ENCODE data around the gene AUH.

AUH gene

DNA sequence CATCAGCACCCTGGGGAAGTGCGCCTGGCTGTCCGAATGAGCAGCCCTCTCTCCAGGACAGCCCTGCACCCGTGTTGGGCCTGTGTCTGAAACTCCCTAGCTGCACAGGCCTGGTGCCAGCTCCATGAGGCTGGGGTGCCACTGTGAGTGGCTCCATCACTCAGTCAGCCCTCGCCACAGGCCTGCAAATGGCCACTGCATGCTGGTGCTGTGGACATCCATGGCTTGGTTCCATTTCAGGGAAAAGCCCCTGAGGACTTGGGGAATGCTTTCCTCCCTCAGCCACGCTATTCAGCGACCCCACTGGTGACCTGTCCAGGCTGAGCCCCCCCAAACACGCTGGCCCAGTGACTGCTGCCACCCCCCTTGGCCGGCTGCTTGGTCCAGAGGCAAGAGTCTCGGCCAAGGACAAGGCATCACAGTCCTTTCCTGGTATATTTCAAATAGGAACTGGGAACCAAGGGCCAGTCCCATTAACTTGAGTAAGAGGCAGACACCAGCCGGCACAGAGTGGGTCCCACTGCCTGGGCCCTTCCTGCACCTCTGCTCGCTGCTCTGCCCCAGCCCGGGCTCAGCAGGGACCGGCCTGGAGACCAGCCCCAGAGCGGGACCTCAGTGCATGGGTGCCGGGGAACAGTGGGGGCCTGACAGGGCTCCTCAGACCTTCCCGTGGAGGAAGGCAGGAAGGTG, 181.3 kb downstream of the AUH start:
- no peaks in the 10 kb centered on the region for H3K4me1 ChIP-seq (ENCODE audit: insufficient read depth, low read length)
- H3K4me3 ChIP-seq (ENCODE audit: low read length) = no peak overlapping the region
- no peaks in the 10 kb centered on the region for H3K9me3 ChIP-seq (ENCODE audit: insufficient read depth, low read depth, low read length)
- no peak overlapping the region for H3K9ac ChIP-seq (ENCODE audit: low read depth, low read length)
- no peaks in the 10 kb centered on the region for H3K27me3 ChIP-seq (ENCODE audit: insufficient read depth, low read length)
- no peak overlapping the region for H3K27ac ChIP-seq (ENCODE audit: low read length)
- no peaks in the 10 kb centered on the region for H3K36me3 ChIP-seq (ENCODE audit: insufficient read depth, low read depth, low read length)

DNA sequence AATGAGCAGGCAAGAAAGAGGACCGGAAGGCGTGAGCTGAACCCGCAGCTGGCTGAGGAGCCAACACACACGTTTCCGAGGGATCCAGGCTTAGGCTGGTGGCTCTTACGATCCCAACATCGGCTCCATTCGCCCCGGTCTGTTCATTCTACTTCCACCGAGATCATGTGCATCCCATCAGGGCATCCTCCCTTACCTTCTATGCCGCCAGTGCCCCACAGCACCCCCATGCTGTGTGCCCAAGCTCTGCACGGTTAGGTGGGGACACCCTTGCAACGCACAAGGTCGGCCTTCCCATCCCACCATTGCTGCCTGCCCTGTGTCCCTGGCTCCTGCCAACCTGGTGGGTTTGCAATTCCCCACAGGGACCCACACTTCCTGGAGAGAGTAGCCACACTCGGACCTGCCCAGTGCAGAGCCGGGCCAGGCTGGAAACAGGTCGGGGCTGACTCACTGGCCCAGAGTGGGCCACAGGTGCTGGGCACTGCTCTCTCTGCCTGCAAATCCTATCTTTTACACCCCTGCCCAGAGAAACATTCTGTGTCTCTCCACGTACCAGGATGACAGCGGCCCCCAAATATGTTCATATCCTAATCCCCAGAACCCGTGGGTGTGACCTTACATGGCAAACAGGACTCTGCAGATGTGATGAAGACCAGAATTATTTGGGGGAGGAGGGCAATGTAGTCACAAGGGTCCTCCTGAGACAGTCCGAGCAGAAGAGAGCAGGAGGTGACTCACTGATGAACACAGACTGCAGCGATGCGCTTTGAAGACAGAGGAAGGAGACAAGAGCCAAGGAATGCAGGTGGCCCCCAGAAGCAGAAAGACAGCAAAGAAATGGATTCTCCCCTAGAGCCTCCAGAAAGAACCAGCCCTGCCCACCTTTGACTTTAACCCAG, 182.2 kb downstream of the AUH start:
- H3K27ac ChIP-seq (ENCODE audit: low read length) = no peak overlapping the region
- no peaks in the 10 kb centered on the region for H3K27me3 ChIP-seq (ENCODE audit: insufficient read depth, low read length)
- no peaks in the 10 kb centered on the region for H3K9me3 ChIP-seq (ENCODE audit: insufficient read depth, low read depth, low read length)
- no peaks in the 10 kb centered on the region for H3K4me1 ChIP-seq (ENCODE audit: insufficient read depth, low read length)
- no peak overlapping the region for H3K9ac ChIP-seq (ENCODE audit: low read depth, low read length)
- H3K4me3 ChIP-seq (ENCODE audit: low read length) = no peak overlapping the region
- H3K36me3 ChIP-seq (ENCODE audit: insufficient read depth, low read depth, low read length) = no peaks in the 10 kb centered on the region

DNA sequence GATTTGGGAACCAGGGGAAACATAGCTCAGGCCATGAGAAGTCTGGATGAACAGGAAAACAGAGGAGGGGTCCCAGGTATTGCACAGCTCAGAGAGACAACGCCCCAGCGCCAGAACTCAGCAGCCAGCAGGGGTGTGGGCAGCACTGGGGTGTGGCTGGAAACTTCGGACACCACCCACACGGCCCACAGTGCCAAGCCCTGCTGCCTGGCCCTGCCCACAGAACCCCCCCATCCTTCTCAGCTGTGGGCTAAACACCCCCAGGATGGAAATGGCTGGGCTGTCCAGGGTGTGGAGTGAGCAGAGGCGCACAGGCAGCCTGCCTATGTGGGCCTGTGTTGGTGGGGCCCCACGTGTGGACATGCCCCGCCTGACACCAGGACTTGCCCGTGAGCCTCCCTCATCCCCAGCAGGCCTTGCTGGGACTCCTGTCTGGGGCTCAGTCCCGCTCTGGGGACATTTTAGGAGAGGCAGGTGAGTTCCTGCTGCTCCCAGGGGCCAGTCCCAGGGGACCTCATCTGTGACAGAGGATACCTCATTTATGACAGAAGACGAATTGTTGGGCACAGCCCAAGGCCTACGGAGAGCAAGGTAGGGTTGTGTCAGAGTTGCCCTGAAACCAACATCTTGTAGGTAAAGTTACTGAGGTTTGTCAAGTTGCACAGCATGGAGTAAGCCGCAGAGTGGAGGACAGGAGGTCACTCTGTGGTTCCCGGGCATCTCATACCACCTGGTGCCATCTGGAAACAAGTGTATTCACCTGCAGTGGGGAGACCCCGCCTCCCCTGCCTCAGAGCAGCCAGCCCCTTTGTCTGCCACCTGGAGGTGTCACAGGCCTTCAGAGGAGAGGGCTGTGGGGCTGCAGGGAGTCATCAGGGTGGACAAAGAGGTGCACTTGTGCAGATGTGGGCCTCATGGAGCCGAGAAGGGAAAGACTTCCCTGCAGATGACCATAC, 183.2 kb downstream of the AUH start:
- no peaks in the 10 kb centered on the region for H3K9me3 ChIP-seq (ENCODE audit: insufficient read depth, low read depth, low read length)
- no peak overlapping the region for H3K4me3 ChIP-seq (ENCODE audit: low read length)
- no peak overlapping the region for H3K9ac ChIP-seq (ENCODE audit: low read depth, low read length)
- H3K27me3 ChIP-seq (ENCODE audit: insufficient read depth, low read length) = no peaks in the 10 kb centered on the region
- no peaks in the 10 kb centered on the region for H3K36me3 ChIP-seq (ENCODE audit: insufficient read depth, low read depth, low read length)
- no peak overlapping the region for H3K27ac ChIP-seq (ENCODE audit: low read length)
- H3K4me1 ChIP-seq (ENCODE audit: insufficient read depth, low read length) = no peaks in the 10 kb centered on the region

DNA sequence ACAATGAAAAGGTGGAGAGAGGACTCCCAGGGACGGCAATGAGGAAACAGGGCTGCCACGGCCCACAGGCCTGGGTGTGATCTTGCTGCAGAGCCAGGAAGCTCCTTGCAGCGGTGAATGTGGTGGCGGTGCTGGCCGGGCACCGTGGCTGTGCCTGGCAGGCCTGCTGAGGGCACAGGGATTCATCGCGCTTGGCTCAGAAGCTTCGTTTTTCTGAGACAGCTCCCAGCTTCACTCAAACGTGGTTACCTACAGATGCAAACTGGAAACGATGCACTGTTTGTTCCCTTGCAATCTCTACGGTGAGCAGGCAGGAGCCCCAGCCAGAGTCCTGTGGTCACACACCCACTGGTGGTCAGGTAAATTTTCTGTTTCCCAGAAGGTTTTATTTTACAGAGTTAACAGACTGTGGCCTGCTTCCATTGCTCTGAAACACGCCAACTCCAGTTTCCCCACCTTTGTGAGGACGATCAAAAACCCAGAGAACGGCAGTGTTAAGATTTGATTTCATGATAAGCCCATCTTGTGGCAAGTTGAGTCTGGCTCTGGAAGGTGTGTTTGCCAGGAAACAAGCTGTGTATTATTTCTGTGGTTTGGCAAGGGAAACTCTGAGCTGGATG, 183.9 kb downstream of the AUH start:
- no peak overlapping the region for H3K9ac ChIP-seq (ENCODE audit: low read depth, low read length)
- no peaks in the 10 kb centered on the region for H3K27me3 ChIP-seq (ENCODE audit: insufficient read depth, low read length)
- no peak overlapping the region for H3K4me3 ChIP-seq (ENCODE audit: low read length)
- H3K9me3 ChIP-seq (ENCODE audit: insufficient read depth, low read depth, low read length) = no peaks in the 10 kb centered on the region
- H3K4me1 ChIP-seq (ENCODE audit: insufficient read depth, low read length) = no peaks in the 10 kb centered on the region
- H3K27ac ChIP-seq (ENCODE audit: low read length) = no peak overlapping the region
- no peaks in the 10 kb centered on the region for H3K36me3 ChIP-seq (ENCODE audit: insufficient read depth, low read depth, low read length)

DNA sequence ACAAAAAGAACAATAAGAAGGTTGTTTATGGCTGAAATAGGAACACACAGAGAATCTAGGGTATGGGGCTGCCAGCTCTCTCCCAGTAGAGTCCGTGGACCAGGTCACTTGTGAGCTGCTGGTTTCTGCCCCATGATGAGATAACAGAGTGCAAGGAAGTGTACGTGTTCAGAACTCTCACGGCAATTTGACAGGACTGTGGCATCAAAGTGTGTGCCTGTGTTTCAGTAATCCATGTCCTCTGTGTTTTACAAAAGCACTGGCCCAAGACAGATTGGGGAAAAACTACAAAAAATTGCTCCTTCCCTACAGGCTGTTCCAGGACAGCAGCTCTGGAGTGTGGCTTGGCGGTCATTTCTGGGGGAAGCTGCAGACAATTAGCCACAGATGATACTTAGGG, 184.6 kb downstream of the AUH start:
- H3K36me3 ChIP-seq (ENCODE audit: insufficient read depth, low read depth, low read length) = no peaks in the 10 kb centered on the region
- no peak overlapping the region for H3K4me3 ChIP-seq (ENCODE audit: low read length)
- no peaks in the 10 kb centered on the region for H3K9me3 ChIP-seq (ENCODE audit: insufficient read depth, low read depth, low read length)
- H3K27me3 ChIP-seq (ENCODE audit: insufficient read depth, low read length) = no peaks in the 10 kb centered on the region
- H3K9ac ChIP-seq (ENCODE audit: low read depth, low read length) = no peak overlapping the region
- H3K27ac ChIP-seq (ENCODE audit: low read length) = no peak overlapping the region
- no peaks in the 10 kb centered on the region for H3K4me1 ChIP-seq (ENCODE audit: insufficient read depth, low read length)

DNA sequence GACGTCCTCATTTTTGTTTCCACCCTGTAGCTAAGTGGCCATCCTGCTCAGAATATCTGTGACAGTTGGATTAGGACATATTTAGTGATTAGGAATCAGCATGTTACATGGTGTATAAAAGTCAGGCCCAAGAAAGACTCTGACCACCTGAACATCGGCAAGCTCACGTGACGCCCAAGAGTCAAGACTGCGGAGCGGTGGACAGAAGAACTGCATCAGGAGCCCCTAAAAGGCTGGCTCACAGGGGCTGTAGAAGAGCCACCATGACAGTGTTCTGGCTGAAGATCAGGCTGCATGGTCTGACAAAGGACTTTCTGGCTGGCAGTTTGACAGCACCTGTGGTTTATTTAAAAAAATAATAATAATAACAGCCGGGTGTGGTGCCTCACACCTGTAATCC, 185.3 kb downstream of the AUH start:
- no peaks in the 10 kb centered on the region for H3K27me3 ChIP-seq (ENCODE audit: insufficient read depth, low read length)
- H3K27ac ChIP-seq (ENCODE audit: low read length) = no peak overlapping the region
- no peaks in the 10 kb centered on the region for H3K36me3 ChIP-seq (ENCODE audit: insufficient read depth, low read depth, low read length)
- no peaks in the 10 kb centered on the region for H3K4me1 ChIP-seq (ENCODE audit: insufficient read depth, low read length)
- no peak overlapping the region for H3K4me3 ChIP-seq (ENCODE audit: low read length)
- H3K9ac ChIP-seq (ENCODE audit: low read depth, low read length) = no peak overlapping the region
- H3K9me3 ChIP-seq (ENCODE audit: insufficient read depth, low read depth, low read length) = no peaks in the 10 kb centered on the region

DNA sequence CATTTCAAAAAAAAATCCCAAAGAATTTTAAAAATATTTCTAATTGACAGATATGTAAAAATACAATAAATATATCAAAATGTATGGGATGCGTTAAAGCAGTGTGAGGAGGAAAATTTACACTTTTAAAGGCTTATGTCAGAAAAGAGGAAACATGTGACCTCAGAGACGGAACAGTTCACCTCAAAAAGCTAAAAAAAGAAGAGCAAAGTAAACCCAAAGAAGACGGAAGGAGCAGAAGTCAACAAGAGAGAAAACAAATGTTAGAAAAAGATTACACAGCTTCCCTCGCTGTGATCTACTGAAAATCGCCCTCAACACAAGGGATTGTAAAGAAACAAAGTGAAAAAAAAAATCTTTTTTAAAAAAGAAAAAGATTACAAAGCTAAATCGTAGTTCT, 186.9 kb downstream of the AUH start:
- H3K4me3 ChIP-seq (ENCODE audit: low read length) = no peak overlapping the region
- H3K4me1 ChIP-seq (ENCODE audit: insufficient read depth, low read length) = no peaks in the 10 kb centered on the region
- no peak overlapping the region for H3K27ac ChIP-seq (ENCODE audit: low read length)
- H3K9me3 ChIP-seq (ENCODE audit: insufficient read depth, low read depth, low read length) = peaks cover 7% of the 10 kb centered on the region; the same call in 1 of the 2 replicates
- no peak overlapping the region for H3K9ac ChIP-seq (ENCODE audit: low read depth, low read length)
- H3K36me3 ChIP-seq (ENCODE audit: insufficient read depth, low read depth, low read length) = no peaks in the 10 kb centered on the region
- no peaks in the 10 kb centered on the region for H3K27me3 ChIP-seq (ENCODE audit: insufficient read depth, low read length)

DNA sequence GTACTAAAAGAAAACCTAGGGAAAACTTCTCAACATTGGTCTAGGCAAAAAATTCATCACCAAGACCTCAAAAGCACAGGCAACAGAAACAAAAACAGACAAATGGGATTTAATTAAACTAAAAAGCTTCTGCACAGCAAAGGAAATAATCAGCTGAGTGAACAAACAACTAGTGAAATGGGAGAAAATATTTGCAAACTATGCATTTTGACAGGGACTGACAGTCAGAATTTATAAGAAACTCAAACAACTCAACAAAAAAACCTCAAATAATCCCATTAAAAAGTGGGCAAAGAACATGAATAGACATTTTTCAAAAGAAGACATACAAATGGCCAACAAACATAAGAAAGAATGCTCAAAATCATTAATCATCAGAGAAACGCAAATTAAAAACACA, 189.4 kb downstream of the AUH start:
- H3K9ac ChIP-seq (ENCODE audit: low read depth, low read length) = no peak overlapping the region
- H3K36me3 ChIP-seq (ENCODE audit: insufficient read depth, low read depth, low read length) = no peaks in the 10 kb centered on the region
- no peaks in the 10 kb centered on the region for H3K27me3 ChIP-seq (ENCODE audit: insufficient read depth, low read length)
- H3K4me3 ChIP-seq (ENCODE audit: low read length) = no peak overlapping the region
- peaks cover 7% of the 10 kb centered on the region; the same call in 1 of the 2 replicates for H3K9me3 ChIP-seq (ENCODE audit: insufficient read depth, low read depth, low read length)
- no peak overlapping the region for H3K27ac ChIP-seq (ENCODE audit: low read length)
- no peaks in the 10 kb centered on the region for H3K4me1 ChIP-seq (ENCODE audit: insufficient read depth, low read length)

DNA sequence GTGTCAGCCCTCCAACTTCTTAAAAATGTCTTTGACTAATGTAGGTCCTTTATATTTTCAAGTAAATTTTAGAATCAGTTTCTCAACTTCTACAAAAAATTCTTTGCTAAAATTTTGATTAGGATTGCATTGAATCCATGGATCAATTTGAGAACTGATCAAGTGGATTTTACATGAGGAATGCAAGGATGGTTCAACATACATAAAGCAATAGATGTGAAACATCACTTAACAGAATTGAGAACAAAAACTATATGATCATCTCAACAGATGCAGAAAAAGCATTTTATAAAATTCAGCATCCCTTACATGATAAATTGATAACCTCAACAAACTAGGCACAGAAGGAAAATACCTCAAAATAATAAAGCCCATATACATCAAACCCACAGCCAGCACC, 190.8 kb downstream of the AUH start:
- Histone ChIP-seq H3K4me1 (ENCODE audit: insufficient read depth, low read length) (0 out of 2 replicates have a peak, but pooled peaks cover 2% of the 10 kb centered on the region), H3K9ac (ENCODE audit: low read depth, low read length) (no peak overlapping the region), H3K27ac (ENCODE audit: low read length) (no peak overlapping the region), H3K36me3 (ENCODE audit: insufficient read depth, low read depth, low read length) (no peaks in the 10 kb centered on the region), H3K9me3 (ENCODE audit: insufficient read depth, low read depth, low read length) (peaks cover 7% of the 10 kb centered on the region; the same call in 1 of the 2 replicates), H3K27me3 (ENCODE audit: insufficient read depth, low read length) (no peaks in the 10 kb centered on the region), H3K4me3 (ENCODE audit: low read length) (no peak overlapping the region)

DNA sequence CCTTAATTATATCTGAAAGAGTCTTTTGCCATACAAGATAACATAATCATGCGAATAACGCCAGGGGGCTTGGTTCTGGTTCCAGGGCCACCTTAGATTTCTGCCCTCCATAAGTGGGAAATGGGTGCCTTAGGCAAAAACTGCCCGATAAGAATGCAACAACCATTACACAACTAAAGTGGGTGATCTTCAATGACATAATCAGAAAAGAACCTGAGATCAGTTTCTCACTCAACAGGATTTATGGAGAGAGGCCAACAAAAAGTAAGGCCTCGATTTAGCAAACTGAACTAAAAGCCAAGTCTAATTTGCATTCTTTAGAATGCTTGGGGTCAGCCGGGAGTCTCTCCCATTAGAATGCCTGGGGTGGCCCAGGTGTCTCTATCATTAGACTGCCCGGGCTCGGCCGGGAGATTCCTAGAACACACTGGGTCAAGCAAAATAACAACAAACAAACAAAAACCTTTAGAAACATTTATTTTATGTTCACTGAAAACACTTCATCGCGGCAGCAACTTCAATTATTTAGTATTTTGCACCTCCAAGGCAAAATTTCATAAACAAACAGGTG, 194.8 kb downstream of the AUH start:
- Histone ChIP-seq H3K4me1 (ENCODE audit: insufficient read depth, low read length) (peaks cover 13% of the 10 kb centered on the region), H3K36me3 (ENCODE audit: insufficient read depth, low read depth, low read length) (no peaks in the 10 kb centered on the region), H3K4me3 (ENCODE audit: low read length) (no peak overlapping the region), H3K9me3 (ENCODE audit: insufficient read depth, low read depth, low read length) (peaks cover 7% of the 10 kb centered on the region; the same call in 1 of the 2 replicates), H3K27ac (ENCODE audit: low read length) (no peak overlapping the region), H3K27me3 (ENCODE audit: insufficient read depth, low read length) (no peaks in the 10 kb centered on the region), H3K9ac (ENCODE audit: low read depth, low read length) (no peak overlapping the region)
